Mucosa of gallbladder (tissue), 1 donor: ENCODE data around the gene LFNG. TPM values are rescaled to one million over a fixed set of nuclear protein-coding genes. Genes with fewer than 3 reads are reported as not detected.
A peak's percentile ranks its signal among the peaks of the same experiment; 100 is the strongest.

Source experiments
- DNase-seq: peaks from one replicate; pipeline ENCODE4 v3.0.0-alpha.2; 2020; ENCODE audit warnings: low spot score
- total RNA-seq: library from RNA; stranded (reverse); gene quantifications from one replicate; pipeline ENCODE4 v1.2.1, GENCODE V29; 2021
- donor health status: DM: no; HTN: no; CAD: no.

The LFNG gene
- total RNA-seq, 1 donor from 2014 or later: 31.3 TPM

DNA sequence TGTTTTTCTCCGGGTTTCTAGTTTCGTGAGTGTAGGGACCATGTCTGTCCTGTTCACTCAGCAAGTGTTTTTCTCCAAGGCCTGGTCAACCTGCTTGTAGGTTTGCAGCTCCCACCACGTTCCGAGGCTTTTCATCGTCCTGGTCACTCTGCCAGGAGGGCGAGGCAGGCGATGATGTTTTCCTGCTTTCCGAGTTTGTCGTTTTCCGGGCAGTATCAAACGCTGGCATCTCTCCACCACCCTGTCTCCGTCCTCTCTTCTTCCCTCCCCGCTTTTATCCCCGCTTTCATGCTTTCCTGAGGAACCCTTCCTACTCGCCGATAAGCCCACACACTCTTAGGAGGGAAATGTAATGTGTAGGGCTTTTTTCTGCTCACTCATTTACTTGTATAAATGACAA lies 50.4 kb downstream of the LFNG start:
- DNase-seq: no peak

DNA sequence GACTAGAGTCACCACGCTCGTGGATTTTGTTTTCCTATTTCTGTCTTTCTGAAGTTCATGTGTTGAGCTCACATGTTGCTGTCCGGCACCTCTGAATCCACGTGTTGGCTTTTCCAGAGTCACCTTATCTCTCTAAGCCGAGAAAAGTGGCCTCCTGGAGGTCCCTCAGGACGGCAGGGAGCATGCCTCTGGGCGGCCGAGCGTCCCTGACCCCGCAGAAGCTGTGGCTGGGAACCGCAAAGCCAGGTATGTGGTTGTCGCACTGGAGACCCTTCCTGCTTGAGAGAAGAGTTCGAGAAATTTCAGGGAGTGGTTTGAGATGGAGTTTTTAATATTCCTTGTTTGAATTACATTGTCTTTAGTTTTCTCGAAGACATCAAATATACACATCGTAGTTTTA lies 51.8 kb downstream of the LFNG start:
- no peak for DNase-seq

DNA sequence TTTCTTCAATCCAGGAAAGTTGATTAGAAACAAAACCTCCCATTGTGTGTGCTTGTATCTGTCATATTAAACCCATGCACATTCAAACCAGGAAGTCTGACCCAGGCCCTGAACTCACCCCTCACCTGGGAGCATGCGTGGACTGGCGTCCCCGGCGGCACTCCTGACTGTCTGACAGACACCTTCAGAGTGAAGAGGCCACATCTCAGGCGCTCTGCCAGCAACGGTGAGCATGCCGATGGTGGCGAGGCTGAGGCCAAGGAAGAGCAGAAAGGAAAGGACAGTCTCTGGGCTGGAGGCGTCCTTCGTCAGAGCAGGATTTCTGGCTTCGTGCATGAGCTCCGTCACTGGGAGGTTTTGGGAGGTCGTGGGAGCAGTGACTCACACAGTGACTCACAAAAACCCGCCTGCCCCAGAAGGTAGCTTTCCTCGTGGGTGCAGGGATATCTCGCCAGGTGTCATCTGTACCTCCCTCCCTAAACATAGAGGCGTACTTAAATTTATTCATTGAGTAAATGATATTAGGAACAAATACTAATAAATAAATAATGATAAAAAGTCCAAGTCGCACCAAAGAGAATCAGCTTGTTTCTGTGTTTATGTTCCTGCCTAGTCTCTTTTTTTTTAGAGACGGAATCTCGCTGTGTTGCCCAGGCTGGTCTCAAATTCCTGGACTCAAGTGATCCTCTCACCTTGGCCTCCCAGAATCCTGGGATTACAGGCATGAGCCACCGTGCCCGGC lies 52.7 kb downstream of the LFNG start:
- DNase-seq: peak; percentile 92

DNA sequence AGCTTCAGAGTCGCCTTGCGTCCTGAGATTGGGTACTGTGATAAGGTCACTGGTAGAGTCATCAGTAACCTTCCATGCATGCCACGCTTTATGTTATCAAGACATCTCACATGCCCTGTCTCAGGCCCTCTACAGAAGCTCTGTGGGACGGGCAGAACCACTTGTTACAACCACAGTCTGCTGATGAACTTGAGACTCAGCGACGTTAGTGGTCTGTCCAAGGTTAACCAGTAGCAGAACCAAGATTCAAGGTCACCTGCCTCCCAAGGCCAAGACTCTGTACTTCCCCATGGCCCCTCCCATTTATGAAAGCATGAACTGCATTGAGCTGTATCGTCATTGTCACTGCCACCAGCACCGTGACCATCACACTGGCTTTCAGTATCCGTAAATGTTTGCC lies 54.2 kb downstream of the LFNG start:
- DNase-seq: no peak

DNA sequence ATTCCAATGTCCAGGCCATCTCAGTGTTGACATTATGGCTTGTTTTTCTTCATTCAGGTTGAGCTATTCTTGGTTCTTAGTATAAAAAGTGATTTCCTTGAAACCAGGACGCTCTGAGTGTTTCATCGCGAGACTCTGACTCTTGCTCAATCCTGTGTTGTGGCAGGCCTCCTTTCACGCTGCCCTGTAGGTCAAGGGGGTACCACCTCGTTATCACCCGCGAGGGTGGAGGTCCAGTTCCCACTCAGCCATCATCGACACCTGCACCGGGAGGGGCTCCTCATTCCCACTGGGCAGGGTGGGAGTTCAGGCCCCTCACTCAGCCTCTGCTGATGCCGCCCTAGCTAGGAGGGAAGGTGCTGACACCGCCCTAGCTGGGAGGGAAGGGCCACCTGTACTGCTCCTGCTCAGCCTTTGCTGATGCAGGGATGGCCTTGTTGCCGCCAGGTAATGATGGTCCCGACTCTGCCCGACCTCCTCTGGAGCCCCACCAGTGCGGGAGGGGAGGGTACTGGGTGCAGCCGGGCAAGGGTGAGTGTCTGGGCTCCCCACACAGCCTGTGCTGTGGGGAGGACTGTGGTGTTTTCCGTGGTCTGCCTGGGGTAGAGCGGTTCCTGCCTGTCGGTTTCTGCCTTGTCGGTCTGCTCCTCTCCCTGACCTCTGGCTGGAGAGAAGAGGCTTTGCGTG lies 55.6 kb downstream of the LFNG start:
- DNase-seq: no peak

DNA sequence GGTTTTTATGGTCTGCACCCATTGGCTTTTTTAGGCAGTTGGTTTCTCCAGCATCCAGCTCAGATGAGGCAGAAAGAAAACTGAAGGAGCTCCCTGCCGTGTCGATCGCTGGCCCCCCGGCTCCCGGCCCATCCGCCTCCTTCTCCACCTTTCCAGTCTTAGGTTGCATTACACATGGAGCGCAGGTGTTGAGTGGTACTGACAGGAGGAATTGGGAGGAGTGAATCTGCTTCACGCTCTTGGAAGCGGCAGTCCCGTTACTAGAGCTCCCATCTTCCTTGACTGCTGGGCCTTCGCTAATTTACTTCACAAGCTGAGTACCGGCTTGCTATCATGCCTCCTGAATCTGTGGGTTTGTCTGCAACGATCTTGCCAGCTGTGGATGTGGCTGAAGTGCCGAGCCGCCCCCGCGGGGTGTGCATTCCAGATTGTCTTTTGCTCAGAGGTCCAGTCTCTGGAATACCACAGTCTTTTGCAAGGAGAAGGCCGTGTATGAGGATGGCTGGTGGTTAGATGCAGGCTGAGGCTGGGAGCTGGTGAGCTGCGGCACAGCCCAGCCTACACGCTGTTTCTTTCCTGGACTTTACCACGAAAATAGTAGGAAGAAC lies 56.3 kb downstream of the LFNG start:
- no peak for DNase-seq

DNA sequence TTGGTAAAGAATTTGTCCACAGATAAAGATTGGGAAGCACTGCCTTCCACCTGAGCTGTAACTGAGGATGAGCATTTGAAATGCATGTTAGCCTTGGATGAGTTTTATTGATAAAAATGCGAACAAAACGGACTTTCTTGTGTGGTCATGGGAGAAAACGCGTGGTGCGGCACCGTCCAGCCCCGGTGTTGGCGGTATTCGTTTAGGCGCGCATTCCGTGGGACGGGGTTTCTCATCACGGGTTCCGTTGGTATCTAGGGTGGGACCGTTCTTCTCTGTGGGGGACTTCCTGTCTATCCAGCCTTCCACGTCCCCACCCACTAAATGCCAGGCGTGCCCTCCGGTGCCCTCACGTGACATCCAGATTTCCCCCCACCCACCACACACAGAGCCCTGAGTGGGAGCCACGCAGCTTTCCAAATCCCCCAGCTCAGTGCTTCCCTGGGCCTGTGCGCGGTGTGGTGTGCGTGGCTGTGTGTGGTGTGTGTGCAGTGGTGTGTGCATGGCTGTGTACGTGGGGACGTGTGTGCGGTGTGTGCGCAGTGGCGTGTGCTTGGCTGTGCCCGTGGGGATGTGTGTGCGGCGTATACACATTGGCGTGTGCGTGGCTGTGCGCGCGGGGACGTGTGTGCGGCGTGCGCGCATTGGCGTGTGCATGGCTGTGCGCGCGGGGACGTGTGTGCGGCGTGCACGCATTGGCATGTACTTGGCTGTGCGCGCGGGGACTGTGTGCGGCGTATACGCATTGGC lies 57.3 kb downstream of the LFNG start:
- DNase-seq: no peak

Other genes starting within 250 kb of the LFNG start
- 20.5 TPM for gene SNX8, start 205.3 kb upstream of the LFNG start, total RNA-seq
- gene EIF3B, start 164.9 kb upstream of the LFNG start, total RNA-seq: 94.7 TPM
- gene CHST12, start 116.2 kb upstream of the LFNG start, total RNA-seq: 26.8 TPM
- not detected for gene GRIFIN, start 43.4 kb upstream of the LFNG start, total RNA-seq
- gene BRAT1, start 35.8 kb downstream of the LFNG start, total RNA-seq: 35.2 TPM
- 36.1 TPM for gene IQCE, start 39.2 kb downstream of the LFNG start, total RNA-seq
- 81.3 TPM for gene TTYH3, start 112.2 kb downstream of the LFNG start, total RNA-seq
- gene AMZ1, start 168.4 kb downstream of the LFNG start, total RNA-seq: 0.35 TPM